Upper lobe of right lung (tissue), 1 donor: Measurements from ENCODE around the gene SEC22C. TPM values are rescaled to one million over a fixed set of nuclear protein-coding genes. Genes with fewer than 3 reads are reported as not detected.

Source experiments
- ATAC-seq: fragments of 200-7000 bp; cut with Tn5 transposase; one replicate; pipeline ENCODE4 v1.9.1; 2020; ENCODE audit warnings: mild to moderate bottlenecking, moderate library complexity
- DNase-seq: peaks from one replicate; pipeline ENCODE4 v3.0.0-alpha.2; 2020
- H3K27ac ChIP-seq: fragments of 200-600 bp; one replicate; pipeline ENCODE4 v1.8.0; 2022
- H3K27me3 ChIP-seq: fragments of 200-600 bp; one replicate; pipeline ENCODE4 v1.8.0; 2022; ENCODE audit warnings: mild to moderate bottlenecking
- H3K36me3 ChIP-seq: fragments of 200-600 bp; one replicate; pipeline ENCODE4 v1.8.0; 2022
- H3K4me1 ChIP-seq: fragments of 200-600 bp; one replicate; pipeline ENCODE4 v1.8.0; 2022
- H3K4me3 ChIP-seq: fragments of 200-600 bp; one replicate; pipeline ENCODE4 v1.8.0; 2022; ENCODE audit warnings: mild to moderate bottlenecking
- H3K9me3 ChIP-seq: fragments of 200-600 bp; one replicate; pipeline ENCODE4 v1.8.0; 2022
- CTCF ChIP-seq: fragments of 200-600 bp; IDR thresholded peaks from one replicate; pipeline ENCODE4 v1.8.0; 2022; ENCODE audit warnings: antibody characterized with exemption
- intact Hi-C: fragments of 100-400 bp; cut with DNase I; formaldehyde crosslinking; loops from one replicate; pipeline ENCODE4 v1.11.0; 2022
- total RNA-seq: library from RNA; stranded (reverse); fragmentation: NEBNext Ultra II Directional; extraction: Animal tissue kit (Norgen Biotek cat#: 25700); gene quantifications from one replicate; pipeline ENCODE4 v1.2.1, GENCODE V29; 2021
- donor health status: DM: no; HTN: yes; CAD: no; lungs with severe emphysema.

Gene SEC22C
- total RNA-seq, 1 donor from 2014 or later = 48.6 TPM

GRCh38 chr3:42501681-42502428 is 79.9 kb downstream of the SEC22C start:
- peak; percentile 87 for DNase-seq
- peak overlapping the region; percentile 60 for H3K4me3 ChIP-seq
- TF ChIP-seq CTCF = peak; percentile 69
- peak overlapping the region; percentile 76 for H3K27ac ChIP-seq
- H3K9me3 ChIP-seq = no peaks in the 10 kb centered on the region
- peak; percentile 75 for ATAC-seq
- H3K4me1 ChIP-seq = peaks cover 15% of the 10 kb centered on the region
- no peaks in the 10 kb centered on the region for H3K36me3 ChIP-seq
- H3K27me3 ChIP-seq = no peaks in the 10 kb centered on the region
- intact Hi-C loops = loop anchor here (5.0 kb wide), 1 partner anchor 45 kb away; no protein-coding TSS in a partner anchor

- H3K9me3 ChIP-seq = no peaks in the 10 kb centered on the region
- TF ChIP-seq CTCF = no peak
- no peaks in the 10 kb centered on the region for H3K27me3 ChIP-seq
- DNase-seq = no peak
- no peak for ATAC-seq
- H3K27ac ChIP-seq = peak overlapping the region; percentile 76
- no peaks in the 10 kb centered on the region for H3K36me3 ChIP-seq
- intact Hi-C loops = loop anchor here (5.0 kb wide), 1 partner anchor 46 kb away; no protein-coding TSS in a partner anchor
- H3K4me3 ChIP-seq = peak overlapping the region; percentile 60
- peaks cover 12% of the 10 kb centered on the region for H3K4me1 ChIP-seq
These were observed 80.5 kb downstream of the SEC22C start for GRCh38 chr3:42501321-42501680.

- Histone ChIP-seq H3K9me3 (no peaks in the 10 kb centered on the region), H3K4me1 (peaks cover 12% of the 10 kb centered on the region), H3K27ac (no peak overlapping the region), H3K27me3 (no peaks in the 10 kb centered on the region), H3K36me3 (no peaks in the 10 kb centered on the region), H3K4me3 (no peak overlapping the region)
- ATAC-seq (no peak), DNase-seq (no peak)
- intact Hi-C loops = loop anchor here (5.0 kb wide), 1 partner anchor 46 kb away; no protein-coding TSS in a partner anchor
- TF ChIP-seq CTCF = no peak
These were observed 80.9 kb downstream of the SEC22C start for GRCh38 chr3:42500909-42501308.

- Histone ChIP-seq H3K9me3 (no peaks in the 10 kb centered on the region), H3K36me3 (no peaks in the 10 kb centered on the region), H3K4me1 (peaks cover 12% of the 10 kb centered on the region), H3K27ac (no peak overlapping the region), H3K27me3 (no peaks in the 10 kb centered on the region), H3K4me3 (no peak overlapping the region)
- TF ChIP-seq CTCF = no peak
- intact Hi-C loops = loop anchor here (5.0 kb wide), 1 partner anchor 47 kb away; no protein-coding TSS in a partner anchor
- ATAC-seq (no peak), DNase-seq (peak; percentile 27)
These were observed 81.7 kb downstream of the SEC22C start for GRCh38 chr3:42500091-42500490.

- DNase-seq (no peak), ATAC-seq (no peak)
These were observed 82.3 kb downstream of the SEC22C start for GRCh38 chr3:42499478-42499871.

More at GRCh38 chr3:42499478-42499871, 82.3 kb downstream of the SEC22C start:
- H3K9me3 ChIP-seq = no peaks in the 10 kb centered on the region
- H3K4me1 ChIP-seq = peaks cover 12% of the 10 kb centered on the region
- H3K4me3 ChIP-seq = no peak overlapping the region
- no peaks in the 10 kb centered on the region for H3K36me3 ChIP-seq
- intact Hi-C loops = no loop called here
- H3K27ac ChIP-seq = no peak overlapping the region
- TF ChIP-seq CTCF = no peak
- H3K27me3 ChIP-seq = no peaks in the 10 kb centered on the region
